GM12892 (cell line): ENCODE measurements around the gene HAGHL.
"Not testable (repeated sequence)": the region's sequence is repeated elsewhere in the genome, so short reads cannot be mapped to it uniquely, and the experiment has no call there.

Experiments
- DNase-seq: peaks from one replicate; pipeline ENCODE4 v3.0.0; 2011; ENCODE audit not compliant: insufficient read length
- FAIRE-seq: peaks from 2 replicates; lab custom pipeline; 2011; peaks lifted over from hg19 to GRCh38; lab: Jason Lieb, UNC
- POLR2A ChIP-seq: IDR thresholded peaks from 2 replicates; pipeline ENCODE4 v1.6.1; 2011; ENCODE audit warnings: low read depth, low read length, control low read depth
- POLR2AphosphoS5 ChIP-seq: IDR thresholded peaks from 2 replicates; pipeline ENCODE4 v1.6.1; 2011; ENCODE audit warnings: low read depth, low read length, control low read depth
- TAF1 ChIP-seq: IDR thresholded peaks from 2 replicates; pipeline ENCODE4 v1.6.1; 2011; ENCODE audit warnings: low read depth, mild to moderate bottlenecking, control low read depth, low read length, borderline replicate concordance

HAGHL gene

DNA sequence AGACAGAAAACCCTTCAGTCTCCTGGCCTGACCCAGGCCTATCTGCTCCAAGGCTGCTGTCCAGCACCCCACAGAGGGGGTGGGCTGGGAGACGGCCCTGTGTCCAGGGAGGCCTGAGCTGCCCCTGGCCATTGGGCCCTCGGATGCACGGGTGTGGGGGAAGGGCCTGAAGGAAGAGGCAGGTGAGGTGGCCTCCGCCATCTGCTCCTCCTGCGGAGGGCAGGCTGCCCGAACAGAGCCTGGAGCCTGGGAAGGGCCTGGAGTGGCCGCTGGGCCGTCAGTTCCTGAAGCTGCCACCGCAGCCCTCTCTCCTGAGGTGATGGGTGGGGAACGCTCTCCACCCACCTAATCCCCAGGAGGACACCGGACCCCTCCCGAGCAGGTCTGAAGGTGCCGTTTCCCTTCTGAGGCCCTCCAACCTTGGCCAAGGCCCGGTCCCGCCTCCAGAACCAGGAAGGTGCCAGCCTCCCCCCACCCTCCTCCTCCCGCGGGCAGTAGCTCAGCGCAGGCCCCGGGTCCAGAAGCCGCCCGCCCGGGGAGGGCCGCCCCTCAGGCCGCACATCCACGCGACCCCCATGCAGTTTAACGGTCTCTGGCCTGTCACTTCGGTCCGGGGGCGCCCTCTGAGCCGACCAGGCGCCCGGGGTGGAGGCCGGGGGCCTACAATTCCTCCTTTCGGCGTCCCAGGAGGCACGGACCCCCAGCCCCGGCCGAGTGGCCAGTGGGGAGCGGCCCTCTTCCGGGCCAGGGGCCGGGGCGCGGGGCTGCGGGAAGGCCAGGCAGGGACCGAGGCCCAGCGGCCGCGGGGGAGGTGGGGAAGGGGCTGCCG lies 22.1 kb upstream of the HAGHL start:
- TF ChIP-seq TAF1 = no peak
- no peak for TF ChIP-seq POLR2A
- no peak for TF ChIP-seq POLR2AphosphoS5
- DNase-seq = no peak
- no peak for FAIRE-seq

DNA sequence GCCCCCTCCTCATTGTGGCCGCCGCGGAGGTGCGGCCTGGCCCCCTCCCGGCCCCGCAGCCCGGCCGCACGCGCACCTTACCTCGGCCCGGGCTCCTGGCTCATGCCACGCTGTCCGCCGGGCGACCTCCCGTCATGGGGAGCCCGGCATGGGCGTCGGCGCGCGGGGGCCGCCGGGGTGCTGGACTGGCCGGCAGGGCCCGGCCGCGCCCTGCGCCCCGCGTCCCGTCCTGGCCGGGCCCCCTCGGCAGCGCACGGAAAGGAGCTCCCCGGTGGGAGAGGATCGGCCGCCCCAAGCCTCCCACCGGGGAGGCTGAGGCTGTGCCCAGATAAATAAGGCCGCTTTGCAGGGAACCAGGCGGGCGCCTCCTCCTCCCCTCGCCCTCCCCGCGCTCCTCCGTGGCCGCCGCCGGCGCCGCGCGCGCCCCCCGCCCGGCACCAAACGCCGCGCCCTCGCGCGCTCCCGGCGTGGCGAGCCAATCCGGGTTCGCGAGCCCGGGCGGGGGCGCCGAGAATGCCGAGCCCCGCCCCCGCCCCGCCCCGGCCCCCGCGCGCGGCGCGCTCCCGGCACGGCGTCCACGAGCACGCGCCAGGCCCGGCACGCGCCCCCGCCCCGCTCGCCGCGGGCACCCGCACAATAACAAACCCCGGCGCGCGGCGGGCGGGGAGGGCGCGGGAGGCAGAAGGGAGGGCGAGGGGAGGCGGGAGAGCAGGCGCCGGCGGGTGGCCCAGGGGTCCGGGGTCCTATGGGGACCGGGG lies 21.3 kb upstream of the HAGHL start, which contains the start of gene FBXL16:
FBXL16 (minus strand) TSS at position 371 of the 758 bp plus-strand sequence. CDS start 8,396 bp downstream, outside the sequence.
- TF ChIP-seq TAF1 (no peak), POLR2AphosphoS5 (no peak), POLR2A (no peak)
- FAIRE-seq (no peak), DNase-seq (no peak)

GRCh38 chr16:706189-707061 lies 20.5 kb upstream of the HAGHL start:
- DNase-seq (no peak), FAIRE-seq (no peak)
- TF ChIP-seq TAF1 = no peak
- TF ChIP-seq POLR2AphosphoS5 = no peak
- TF ChIP-seq POLR2A = no peak

GRCh38 chr16:707062-707538 lies 19.8 kb upstream of the HAGHL start:
- no peak for TF ChIP-seq TAF1
- TF ChIP-seq POLR2AphosphoS5 = no peak
- TF ChIP-seq POLR2A = no peak
- DNase-seq = no peak
- no peak for FAIRE-seq

GRCh38 chr16:708019-708418 lies 18.9 kb upstream of the HAGHL start:
- no peak for TF ChIP-seq TAF1
- no peak for TF ChIP-seq POLR2A
- TF ChIP-seq POLR2AphosphoS5 = no peak
- DNase-seq = no peak
- no peak for FAIRE-seq

DNA sequence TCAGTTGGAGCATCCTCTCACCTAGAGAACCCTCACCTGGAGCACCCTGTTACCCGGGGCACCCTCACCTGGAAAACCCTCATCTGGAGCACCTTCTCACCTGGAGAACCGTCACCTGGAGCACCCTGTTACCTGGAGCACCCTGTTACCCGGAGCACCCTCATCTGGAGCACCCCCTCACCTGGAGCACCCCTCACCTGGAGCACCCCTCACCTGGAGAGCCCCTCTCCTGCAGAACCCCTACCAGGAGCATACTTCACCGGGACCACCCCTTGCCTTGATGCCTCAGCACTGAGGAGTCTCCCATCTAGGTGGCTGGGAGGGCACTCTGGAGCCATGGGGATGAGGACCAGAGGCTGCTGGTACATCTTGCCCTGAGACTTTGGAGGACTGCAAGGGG lies 17.9 kb upstream of the HAGHL start:
- FAIRE-seq = no peak

DNA sequence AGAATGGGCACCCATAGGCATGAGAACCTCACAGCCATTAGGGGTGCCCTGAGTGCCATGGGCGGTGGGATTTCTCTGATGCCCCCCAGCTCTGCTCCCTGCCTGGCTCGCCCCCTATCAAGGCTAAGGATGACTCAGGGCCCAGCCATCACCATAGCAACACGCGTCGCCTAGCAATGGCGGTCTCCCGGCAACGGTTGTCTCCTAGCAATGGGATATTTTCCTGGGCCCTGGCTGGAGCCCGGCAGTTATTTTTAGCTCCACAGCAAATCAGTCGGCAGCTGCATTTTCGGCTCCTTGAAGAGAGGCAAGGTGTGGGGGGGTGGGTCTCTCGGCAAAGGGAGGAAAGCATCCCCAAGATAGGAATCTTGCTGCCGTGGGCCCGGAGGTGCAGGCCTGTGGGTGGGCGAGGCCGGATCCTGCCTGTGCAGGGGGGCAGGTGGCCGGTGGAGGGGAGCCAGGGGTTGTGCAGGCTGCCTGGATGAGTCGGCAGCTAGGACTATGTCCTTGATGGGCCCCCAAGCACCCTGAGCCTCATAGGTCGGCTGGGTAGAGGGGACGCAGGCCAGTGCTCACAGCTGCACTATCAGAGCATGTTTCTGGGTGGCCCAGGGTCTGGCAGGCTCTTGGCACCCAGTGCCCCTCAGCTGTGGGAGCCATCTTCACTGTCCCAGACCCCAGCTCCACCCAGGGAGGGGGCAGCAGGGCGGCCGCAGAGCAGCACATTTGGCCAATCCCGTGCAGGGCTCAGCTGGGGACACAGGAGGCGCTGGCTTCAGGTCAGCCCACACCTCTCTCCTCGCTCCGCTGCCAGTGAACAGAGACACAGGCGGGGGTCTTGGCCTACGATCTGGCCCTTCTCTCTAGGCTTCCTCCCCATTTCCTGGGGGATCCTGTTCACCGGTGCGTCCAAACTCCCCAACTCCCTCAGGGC lies 17.1 kb upstream of the HAGHL start:
- FAIRE-seq = no peak
- DNase-seq = no peak
- TF ChIP-seq TAF1 (no peak), POLR2A (no peak), POLR2AphosphoS5 (no peak)

More for the DNA sequence above, 17.9 kb upstream of the HAGHL start:
- TF ChIP-seq POLR2A = no peak
- TF ChIP-seq TAF1 = no peak
- TF ChIP-seq POLR2AphosphoS5 = no peak
- DNase-seq = no peak

GRCh38 chr16:710500-711075 lies 16.3 kb upstream of the HAGHL start:
- FAIRE-seq = no peak
- no peak for DNase-seq
- TF ChIP-seq POLR2AphosphoS5 (no peak), TAF1 (no peak)

DNA sequence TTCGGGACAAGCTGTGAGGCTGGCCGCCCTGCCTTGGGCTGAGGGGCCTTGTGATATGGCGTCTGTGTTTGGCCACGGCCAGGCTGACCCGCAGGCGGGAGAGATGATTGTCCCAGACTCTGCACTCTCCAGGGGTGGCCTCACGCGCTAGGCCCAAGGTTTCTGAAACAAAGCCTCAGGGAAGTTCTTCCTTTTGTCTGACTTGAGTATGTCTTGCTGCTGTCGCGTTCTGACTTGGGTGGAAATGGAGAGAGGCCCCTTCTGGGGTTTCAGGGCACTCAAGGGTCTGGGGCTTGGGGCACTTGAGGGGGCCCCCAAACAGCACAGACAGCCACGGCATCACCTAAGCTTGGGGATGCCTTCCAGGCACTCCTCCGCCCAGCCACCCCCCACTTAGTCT lies 15.8 kb upstream of the HAGHL start:
- no peak for DNase-seq
- no peak for FAIRE-seq
- no peak for TF ChIP-seq TAF1
- no peak for TF ChIP-seq POLR2AphosphoS5
- TF ChIP-seq POLR2A = no peak

DNA sequence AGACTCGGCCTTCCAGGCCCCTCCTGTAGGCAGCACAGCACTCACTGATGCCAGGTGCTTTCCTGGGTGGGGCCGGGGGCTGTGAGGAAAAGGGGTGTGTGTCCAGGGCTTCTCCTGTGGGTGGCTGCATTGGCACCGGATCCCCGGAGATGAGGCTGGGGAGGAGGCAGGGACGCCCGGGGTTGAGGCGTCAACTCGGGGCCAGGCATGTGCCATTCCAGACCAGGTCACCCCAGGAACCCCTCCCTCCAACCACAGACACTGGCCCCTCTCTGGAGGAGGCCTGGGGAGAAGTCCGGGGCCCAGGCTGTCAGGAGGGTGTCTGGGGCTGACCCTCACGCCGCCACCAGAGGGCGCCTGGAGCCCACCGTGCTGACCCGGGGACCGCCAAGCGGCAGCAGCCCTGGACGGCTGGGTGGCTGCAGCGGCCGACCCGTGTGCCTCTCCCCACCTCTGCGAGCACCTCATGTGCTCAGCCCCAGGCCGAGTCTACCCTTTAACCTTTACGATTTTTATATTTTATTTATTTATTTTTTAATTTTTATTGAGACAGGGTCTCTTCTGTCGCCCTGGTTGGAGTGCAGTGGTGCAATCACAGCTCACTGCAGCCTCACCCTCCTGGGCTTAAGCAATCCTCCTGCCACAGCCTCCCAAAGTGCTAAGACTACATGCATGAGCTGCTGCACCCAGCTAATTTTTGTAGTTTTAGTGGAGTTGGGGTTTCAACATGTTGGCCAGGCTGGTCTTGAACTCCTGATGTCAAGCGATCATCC lies 15.2 kb upstream of the HAGHL start:
- DNase-seq (peak; percentile 98), FAIRE-seq (peak; percentile 90)
- TF ChIP-seq POLR2AphosphoS5 (no peak), POLR2A (no peak), TAF1 (no peak)

DNA sequence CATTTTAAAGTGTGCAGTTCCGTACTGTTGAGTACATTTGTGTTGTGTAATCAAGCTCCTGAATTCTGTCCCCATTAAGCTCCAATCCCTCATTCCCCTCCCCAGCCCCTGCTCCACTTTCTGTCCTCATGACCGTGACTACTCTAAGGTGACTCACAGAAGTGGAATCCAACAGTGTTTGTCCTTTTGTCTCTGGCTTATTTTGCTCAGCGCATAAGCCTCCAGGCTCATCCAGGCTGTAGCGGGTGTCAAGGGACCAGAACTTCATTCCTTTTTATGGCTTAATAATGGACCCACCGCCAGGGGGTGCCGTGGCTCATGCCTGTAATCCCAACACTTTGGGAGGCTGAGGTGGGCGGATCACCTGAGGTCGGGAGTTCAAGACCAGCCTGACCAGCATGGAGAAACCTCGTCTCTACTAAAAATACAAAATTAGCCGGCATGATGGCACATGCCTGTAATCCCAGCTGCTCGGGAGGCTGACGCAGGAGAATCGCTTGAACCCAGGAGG lies 14.1 kb upstream of the HAGHL start:
- DNase-seq, FAIRE-seq: not testable (repeated sequence)
